ENCODE results near the gene PRRX2. TPM values are rescaled to one million over a fixed set of nuclear protein-coding genes. Genes with fewer than 3 reads are reported as not detected.

The PRRX2 gene
- total and polyA plus RNA-seq, 2 of the 4 experiments (the other 2 are of a cell fraction) = 12.7 to 35.5 TPM

GRCh38 chr9:129639034-129639630 lies 26.3 kb upstream of the PRRX2 start:
- dilution Hi-C loops (cut with HindIII; ENCODE audit: low sequenced_read_pairs, unreplicated experiment) (no loop called here), in situ Hi-C loops (cut with MboI; ENCODE audit: low sequenced_read_pairs) (no loop called here), intact Hi-C loops (cut with micrococcal nuclease) (no loop called here)
- Histone ChIP-seq H3K18ac (ENCODE audit: low read depth, low read length) (no peak overlapping the region), H3K79me1 (ENCODE audit: low read depth in 1 of 2, low read length in 2 of 2) (peaks cover 9 to 73% of the 10 kb centered on the region in 2 experiments), H3K9me3 (ENCODE audit: control insufficient read depth, insufficient read depth, low read length) (no peaks in the 10 kb centered on the region), H4K8ac (ENCODE audit: low read depth in 2 of 2, low read length in 2 of 2) (no peak overlapping the region), H3K4me1 (ENCODE audit: control insufficient read depth, insufficient read depth, low read length) (peaks cover 15% of the 10 kb centered on the region), H2BK15ac (ENCODE audit: low read depth, low read length) (no peak overlapping the region), H3K23ac (ENCODE audit: low read depth, low read length) (no peak overlapping the region), H2BK20ac (ENCODE audit: low read depth, low read length) (no peak overlapping the region), H2BK120ac (ENCODE audit: low read depth, low read length) (no peak overlapping the region), H3K27me3 (ENCODE audit: control insufficient read depth, insufficient read depth, low read length) (no peaks in the 10 kb centered on the region), H2BK5ac (ENCODE audit: low read depth, low read length, poor library complexity, severe bottlenecking) (no peak overlapping the region), H3K4ac (ENCODE audit: low read depth, low read length) (no peak overlapping the region), H2AFZ (replicated peaks; ENCODE audit: low read length, poor library complexity) (no peak overlapping the region), H3K4me3 (ENCODE audit: insufficient read depth, low read depth, low read length) (no peak overlapping the region), H2AK5ac (ENCODE audit: low read depth, low read length) (no peak overlapping the region), H2AK9ac (replicated peaks; ENCODE audit: low read depth, low read length, poor library complexity) (peak overlapping the region; percentile 31), H3K14ac (replicated peaks; ENCODE audit: low read depth, low read length) (no peak overlapping the region), H4K20me1 (ENCODE audit: insufficient read depth, low read length) (peaks cover 69% of the 10 kb centered on the region), H3K27ac (ENCODE audit: insufficient read depth, low read length) (no peak overlapping the region), H3K56ac (ENCODE audit: extremely low read depth, insufficient read depth, low read length) (no peak overlapping the region), H4K5ac (ENCODE audit: low read depth, low read length) (no peak overlapping the region), H3K4me2 (ENCODE audit: low read depth, low read length) (no peak overlapping the region), H4K91ac (ENCODE audit: insufficient read depth, low read depth, low read length) (no peak overlapping the region), H3K9me1 (ENCODE audit: insufficient read depth, low read length) (no peaks in the 10 kb centered on the region), H3K36me3 (ENCODE audit: control insufficient read depth, insufficient read depth, low read length) (peaks cover 46% of the 10 kb centered on the region), H3K9ac (ENCODE audit: low read depth, low read length) (no peak overlapping the region)
- TF ChIP-seq BHLHE40 (IDR thresholded peaks at IDR 0.05; ENCODE audit: low read depth, low read length) = no peak
- BruUV-seq (replicated peaks) = no TSS peak
- WGBS, 2 experiments (ENCODE audit: extremely low coverage in 2 of 2, insufficient read length in 1 of 2) = 98% methylated on average over 15 of the region's 17 CpGs; no CpG with 5 or more reads in 1 of the 2 experiments
- ChIA-PET POLR2A (ENCODE audit: unreplicated experiment) (no interaction called here), CTCF (interaction anchor here (1.3 kb wide), 1 partner anchor 508 kb away, joined by 4 read pairs; no protein-coding TSS in a partner anchor)
- ATAC-seq (ENCODE audit: low read depth) = no peak
- DNase-seq = no peak

All from IMR-90 (cell line).